Peyer's patch (tissue), 4 donors: ENCODE measurements around the gene MPG.

Experiments used
- CTCF ChIP-seq, 6 experiments: fragments of 450-650 bp in 4 of 6; fragments of 200-600 bp in 2 of 6; sonication (generic) in 1 of 6; IDR thresholded peaks; one replicate each; pipeline ENCODE4 v1.5.1; 2017 to 2019; ENCODE audit warnings: antibody characterized with exemption in 6 of 6, mild to moderate bottlenecking in 3 of 6, moderate library complexity in 1 of 6
- POLR2A ChIP-seq, 2 donors: fragments of 450-650 bp; IDR thresholded peaks; one replicate each; pipeline ENCODE4 v1.5.1; 2017; ENCODE audit warnings: antibody characterized with exemption in 2 of 2, mild to moderate bottlenecking in 2 of 2, moderate library complexity in 2 of 2

GRCh38 chr16:41439-42068, 36.5 kb upstream of the MPG start:
- TF ChIP-seq CTCF (IDR thresholded peaks at IDR 0.05) (no peak), POLR2A (IDR thresholded peaks at IDR 0.05) (no peak)
